Activated T-cell treated with anti-CD3 and anti-CD28 coated beads for 4 hours (primary cell): Measurements from ENCODE around the gene ATP2C2.
"Not testable (repeated sequence)": the region's sequence is repeated elsewhere in the genome, so short reads cannot be mapped to it uniquely, and the experiment has no call there.

Experiments
- DNase-seq: peaks from one replicate; pipeline ENCODE4 v3.0.0-alpha.2; 2020

ATP2C2 gene

GRCh38 chr16:84403435-84403834 lies 35.1 kb downstream of the ATP2C2 start:
- not testable (repeated sequence) for DNase-seq

DNA sequence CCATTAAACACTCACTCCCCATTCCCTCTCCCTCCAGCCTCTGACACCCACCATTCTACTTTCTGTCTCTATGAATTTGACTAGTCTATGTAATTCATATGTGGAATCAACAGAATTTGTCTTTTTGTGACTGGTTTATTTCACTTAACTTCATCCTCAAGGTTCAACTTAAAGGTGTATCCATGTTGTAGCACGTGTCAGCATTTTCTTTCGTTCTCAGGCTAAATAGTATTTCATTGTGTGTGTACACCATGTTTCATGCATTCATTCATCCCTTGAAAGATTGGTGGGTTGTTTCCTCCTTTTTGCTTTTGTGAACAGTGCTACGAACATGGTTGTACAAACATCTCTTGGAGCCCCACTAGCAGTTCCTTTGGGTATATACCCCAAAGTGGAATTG lies 36.0 kb downstream of the ATP2C2 start:
- DNase-seq = no peak

GRCh38 chr16:84404936-84405639 lies 36.8 kb downstream of the ATP2C2 start:
- DNase-seq = no peak

GRCh38 chr16:84406006-84406963 lies 37.9 kb downstream of the ATP2C2 start:
- DNase-seq = no peak

- DNase-seq = no peak
These were observed 39.4 kb downstream of the ATP2C2 start for GRCh38 chr16:84407588-84408313.

GRCh38 chr16:84408314-84408690 lies 40.0 kb downstream of the ATP2C2 start:
- no peak for DNase-seq

DNA sequence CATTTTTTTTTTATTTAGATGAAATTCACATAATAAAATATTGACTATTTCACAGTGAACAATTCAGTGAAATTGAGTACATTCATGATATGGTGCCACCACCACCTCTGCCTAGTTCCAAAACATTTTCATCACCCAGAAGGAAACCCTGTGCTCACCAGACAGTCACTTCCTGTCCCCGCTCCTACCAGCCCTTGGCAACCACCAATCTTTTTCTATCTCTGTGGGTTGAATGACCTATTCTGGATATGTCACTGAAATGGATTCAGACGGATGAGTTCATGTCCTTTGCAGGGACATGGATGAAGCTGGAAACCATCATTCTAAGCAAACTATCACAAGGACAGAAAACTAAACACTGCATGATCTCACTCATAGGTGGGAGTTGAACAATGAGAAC lies 40.5 kb downstream of the ATP2C2 start:
- DNase-seq = no peak

GRCh38 chr16:84410361-84411138 lies 42.2 kb downstream of the ATP2C2 start:
- no peak for DNase-seq

GRCh38 chr16:84411768-84412167 lies 43.4 kb downstream of the ATP2C2 start:
- DNase-seq = no peak

DNA sequence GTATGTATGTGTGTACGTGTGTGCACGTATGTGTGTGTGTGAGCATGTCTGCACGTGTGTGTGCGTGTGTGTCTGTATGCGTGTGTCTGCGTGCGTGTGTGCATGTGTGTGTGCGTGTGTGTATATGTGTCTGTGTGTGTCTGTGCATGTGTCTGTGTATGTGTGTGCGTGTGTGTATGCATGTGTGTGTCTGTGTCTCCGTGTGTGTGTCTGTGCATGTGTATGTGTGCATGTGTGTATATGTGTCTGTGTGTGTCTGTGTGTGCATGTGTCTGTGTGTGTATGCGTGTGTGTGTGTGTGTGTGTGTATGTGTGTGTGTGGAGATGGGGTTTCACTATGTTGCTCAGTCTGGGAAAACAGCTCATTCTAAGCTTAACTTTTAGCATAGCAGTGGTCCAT lies 43.9 kb downstream of the ATP2C2 start:
- DNase-seq = no peak

- DNase-seq = no peak
These were observed 45.1 kb downstream of the ATP2C2 start for GRCh38 chr16:84413244-84414004.

- DNase-seq = no peak
These were observed 46.5 kb downstream of the ATP2C2 start for GRCh38 chr16:84414789-84415326.

DNA sequence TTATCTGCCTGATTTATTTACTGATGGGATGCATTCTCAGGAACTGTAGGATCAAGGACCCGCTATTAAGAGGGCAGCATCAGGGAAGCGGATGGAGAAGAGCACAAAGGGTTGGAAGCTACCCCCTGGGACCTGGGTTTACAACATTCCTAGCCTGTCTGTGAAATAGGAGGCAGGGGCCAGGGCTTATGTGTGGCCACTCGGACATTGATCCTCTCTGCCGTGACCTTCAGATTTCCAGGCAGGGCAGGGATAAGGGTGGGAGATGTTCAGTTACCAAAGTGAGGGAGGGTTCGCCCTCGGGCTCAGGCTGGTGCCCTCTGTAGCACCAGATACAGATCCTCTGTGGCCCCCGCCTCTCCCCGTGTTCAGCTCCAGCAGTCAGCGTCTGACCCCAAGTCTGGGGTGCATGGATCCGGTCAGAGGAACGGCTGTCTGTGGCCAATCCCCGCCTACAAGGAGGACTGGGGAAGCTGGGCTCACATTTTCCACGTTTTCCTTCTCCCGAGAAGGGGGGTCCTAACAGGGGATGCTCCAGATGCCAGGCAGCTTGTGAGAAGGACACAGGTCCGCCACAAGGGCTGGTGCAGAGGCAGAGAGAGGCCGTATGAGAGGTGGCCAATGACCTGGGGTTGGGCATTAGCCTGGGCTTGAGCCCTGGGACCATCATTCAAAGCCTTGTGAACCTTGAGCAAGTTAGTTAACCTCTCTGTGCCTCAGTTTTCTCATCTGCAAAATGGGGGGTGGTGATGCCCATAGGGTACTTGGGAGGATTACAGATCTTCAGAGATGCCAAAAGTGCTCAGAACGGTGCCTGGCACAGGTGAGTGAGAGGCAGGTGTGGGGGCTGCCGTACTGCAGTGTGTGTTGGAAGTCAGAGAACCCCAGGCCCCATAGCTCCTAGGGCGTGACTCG lies 48.3 kb downstream of the ATP2C2 start:
- no peak for DNase-seq

DNA sequence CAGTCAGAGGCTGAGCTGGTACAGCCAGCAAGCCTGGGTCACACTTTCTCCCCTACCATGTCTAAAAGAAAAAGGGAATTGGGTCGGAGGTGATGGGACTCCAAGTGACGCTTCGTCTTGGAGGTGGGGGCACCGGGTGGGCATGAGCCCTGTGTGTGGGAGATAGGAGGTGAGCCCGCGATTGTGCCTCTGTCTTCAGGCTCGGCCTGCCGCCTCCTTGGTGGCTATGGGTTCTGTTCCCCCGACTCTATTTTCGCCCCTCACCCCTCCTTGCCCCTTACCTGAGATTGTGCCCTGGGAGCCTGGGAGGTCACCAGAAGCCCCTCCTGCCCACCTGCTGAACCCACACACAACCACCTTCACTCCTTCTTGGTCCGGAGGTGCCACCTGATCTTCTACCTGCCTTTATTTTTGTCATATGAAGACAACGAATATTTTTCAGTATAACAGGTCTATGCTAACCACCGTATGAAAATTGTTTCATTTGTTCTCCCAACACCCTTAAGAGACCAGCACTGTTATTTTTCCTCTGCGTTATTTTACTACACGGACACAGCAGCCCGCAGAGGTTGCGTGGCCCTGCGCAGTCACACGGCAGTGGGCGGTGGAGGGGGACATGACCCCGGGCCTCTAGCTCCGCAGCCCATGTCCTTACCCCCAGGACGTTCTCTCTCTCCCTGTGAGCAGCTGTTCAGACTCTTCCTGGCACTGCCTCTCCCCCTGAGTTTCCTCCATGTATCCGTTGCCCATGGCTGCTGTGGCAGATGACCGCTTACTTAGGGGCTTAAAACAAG lies 49.9 kb downstream of the ATP2C2 start:
- DNase-seq = no peak

DNA sequence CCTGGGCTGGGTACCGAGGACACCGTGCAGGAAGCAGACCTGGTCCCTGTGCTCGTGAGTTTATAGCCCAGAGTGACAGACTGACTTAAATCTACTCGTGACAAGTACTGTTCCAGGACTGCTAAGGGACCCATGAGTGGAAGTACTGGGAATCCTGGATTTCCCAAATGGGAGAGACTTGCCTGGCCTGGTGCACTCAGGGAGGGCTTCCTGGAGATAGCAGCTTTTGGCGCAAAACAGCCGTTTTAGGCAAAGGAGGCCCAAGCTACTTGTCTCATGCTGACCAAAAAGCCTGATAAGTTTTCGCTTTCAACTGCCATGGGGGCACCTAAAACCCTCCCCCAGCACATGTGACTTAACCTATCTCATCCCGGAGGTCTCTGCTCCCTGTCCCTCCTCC lies 51.4 kb downstream of the ATP2C2 start:
- no peak for DNase-seq

DNA sequence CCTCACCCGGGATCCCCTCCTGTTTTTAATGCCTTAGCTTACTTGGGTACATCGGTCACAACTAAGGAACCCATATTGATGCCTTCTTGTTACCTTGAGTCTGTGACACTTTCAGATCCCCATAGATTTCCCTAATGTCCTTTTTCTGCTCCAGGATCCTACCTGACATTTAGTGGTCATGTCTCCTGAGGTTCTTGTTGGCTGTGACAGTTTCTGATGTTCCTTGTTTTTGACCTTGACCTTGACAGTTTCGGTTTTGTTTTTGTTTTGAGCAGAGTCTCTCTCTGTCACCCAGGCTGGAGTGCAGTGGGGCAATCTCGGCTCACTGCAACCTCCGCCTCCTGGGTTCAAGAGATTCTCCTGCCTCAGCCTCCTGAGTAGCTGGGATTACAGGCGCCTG lies 52.2 kb downstream of the ATP2C2 start:
- DNase-seq = not testable (repeated sequence)

DNA sequence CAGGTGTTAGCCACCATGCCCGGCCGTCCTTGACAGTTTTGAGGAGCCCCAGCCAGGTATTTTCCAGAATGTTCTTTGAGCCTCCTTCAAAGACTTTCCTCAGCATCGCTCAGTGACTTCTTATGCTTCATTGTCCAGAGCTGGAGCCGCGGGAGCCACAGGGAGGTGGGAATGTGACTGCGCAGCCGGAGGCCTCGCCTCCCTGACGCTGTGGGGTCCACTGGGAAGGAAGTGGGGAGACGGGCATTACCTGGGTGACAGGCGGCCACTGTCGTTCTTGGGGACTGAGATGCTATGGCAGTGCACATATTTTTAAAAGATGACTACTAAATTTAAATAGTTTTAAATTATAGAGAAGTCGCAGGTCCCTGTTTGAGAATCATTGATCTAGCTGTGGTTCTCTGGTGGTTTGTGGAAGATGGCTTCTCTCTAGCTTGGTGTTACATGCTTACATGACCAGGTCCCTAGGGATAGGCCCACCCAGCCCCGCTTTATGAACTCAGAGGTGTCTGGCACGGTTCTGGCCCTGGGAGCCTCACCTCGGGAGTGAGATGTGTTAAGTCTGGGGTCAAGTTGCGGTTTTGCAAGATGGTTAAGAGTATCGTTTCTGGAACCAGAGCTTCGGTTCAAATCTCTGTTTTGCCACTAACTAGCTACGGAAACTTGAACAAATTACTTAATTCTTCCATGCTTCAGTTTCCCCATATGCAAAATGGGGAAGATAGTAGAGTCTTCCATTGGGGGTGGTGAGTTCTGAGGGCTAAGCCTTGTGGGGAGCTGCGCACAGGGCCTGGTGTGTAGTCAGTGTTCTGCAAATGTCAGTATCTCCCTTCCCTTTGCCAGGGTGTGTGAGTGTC lies 53.0 kb downstream of the ATP2C2 start:
- no peak for DNase-seq

GRCh38 chr16:84421938-84422220 lies 53.5 kb downstream of the ATP2C2 start:
- DNase-seq = no peak

DNA sequence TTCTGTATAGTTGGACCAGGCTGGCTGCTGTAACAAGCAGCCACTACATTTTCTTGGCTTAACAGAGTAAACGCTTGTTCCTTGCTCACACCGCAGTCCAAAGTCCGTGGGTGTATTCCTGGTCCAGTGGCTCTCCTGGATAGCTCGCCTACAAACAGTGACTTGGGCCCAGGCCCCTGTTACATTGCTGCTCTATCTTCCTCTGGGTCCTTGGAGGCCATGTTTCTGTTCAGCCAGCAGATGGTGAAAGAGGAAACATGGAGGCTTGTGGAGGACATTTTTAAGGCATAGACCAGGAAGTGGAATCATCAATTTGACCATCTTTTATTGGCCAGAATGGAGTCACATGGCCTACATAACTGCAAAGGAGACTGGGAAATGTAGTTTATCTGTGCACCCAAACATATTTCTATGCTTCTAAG lies 55.1 kb downstream of the ATP2C2 start:
- DNase-seq = no peak
